Neural progenitor cell (in vitro differentiated cells): ENCODE results near the gene RNF167. TPM values are rescaled to one million over a fixed set of nuclear protein-coding genes. Genes with fewer than 3 reads are reported as not detected.

Source experiments
- DNase-seq: peaks from one replicate; pipeline ENCODE4 v3.0.0-alpha.2; 2016; ENCODE audit warnings: low spot score
- H2AFZ ChIP-seq: fragments of 200-600 bp; sonication (generic); replicated peaks from 2 replicates; pipeline ENCODE4 v1.6.1; 2016; ENCODE audit warnings: antibody characterized with exemption
- H3F3A ChIP-seq: fragments of 200-600 bp; sonication (generic); 2 replicates; pipeline ENCODE4 v1.6.1; 2016; ENCODE audit warnings: antibody characterized with exemption, low read depth
- H3K27ac ChIP-seq: fragments of 200-600 bp; sonication (generic); 2 replicates; pipeline ENCODE4 v1.5.1; 2016; ENCODE audit warnings: mild to moderate bottlenecking
- H3K27me3 ChIP-seq: fragments of 200-600 bp; sonication (generic); 2 replicates; pipeline ENCODE4 v1.6.1; 2016; ENCODE audit warnings: mild to moderate bottlenecking, moderate library complexity
- H3K36me3 ChIP-seq: fragments of 200-600 bp; sonication (generic); 2 replicates; pipeline ENCODE4 v1.5.1; 2016
- H3K4me1 ChIP-seq: fragments of 200-600 bp; sonication (generic); 2 replicates; pipeline ENCODE4 v1.6.1; 2016; ENCODE audit warnings: mixed run types
- H3K4me2 ChIP-seq: fragments of 200-600 bp; sonication (generic); 2 replicates; pipeline ENCODE4 v1.6.1; 2016
- H3K4me3 ChIP-seq: fragments of 200-600 bp; sonication (generic); 2 replicates; pipeline ENCODE4 v1.5.1; 2016
- H3K79me2 ChIP-seq: fragments of 200-600 bp; sonication (generic); 2 replicates; pipeline ENCODE4 v1.6.1; 2016; ENCODE audit warnings: low read depth
- H3K9ac ChIP-seq: fragments of 200-600 bp; sonication (generic); 2 replicates; pipeline ENCODE4 v1.6.1; 2016
- H3K9me3 ChIP-seq: fragments of 200-600 bp; sonication (generic); 2 replicates; pipeline ENCODE4 v1.5.1; 2016; ENCODE audit warnings: low read depth
- H4K20me1 ChIP-seq: fragments of 200-600 bp; sonication (generic); 2 replicates; pipeline ENCODE4 v1.6.1; 2016; ENCODE audit warnings: low read depth
- H3K27ac Mint-ChIP-seq: 3 replicates; pipeline ENCODE4 v1.8.0; 2021; ENCODE audit warnings: mixed read lengths
- H3K27me3 Mint-ChIP-seq: 2 replicates; pipeline ENCODE4 v1.8.0; 2022; ENCODE audit warnings: low read depth, mild to moderate bottlenecking, inconsistent platforms, moderate library complexity, mixed read lengths; ENCODE audit not compliant: insufficient read depth
- H3K36me3 Mint-ChIP-seq: 3 replicates; pipeline ENCODE4 v1.8.0; 2021; ENCODE audit warnings: mixed read lengths
- H3K4me1 Mint-ChIP-seq: 3 replicates; pipeline ENCODE4 v1.8.0; 2021; ENCODE audit warnings: mixed read lengths
- H3K4me3 Mint-ChIP-seq: 3 replicates; pipeline ENCODE4 v1.8.0; 2021; ENCODE audit warnings: mild to moderate bottlenecking, moderate library complexity, mixed read lengths
- H3K9me3 Mint-ChIP-seq: 3 replicates; pipeline ENCODE4 v1.8.0; 2020; ENCODE audit warnings: mixed read lengths
- EZH2 ChIP-seq: fragments of 200-600 bp; sonication (generic); IDR thresholded peaks from 2 replicates; pipeline ENCODE4 v1.6.1; 2017; ENCODE audit warnings: antibody characterized with exemption, mild to moderate bottlenecking, moderate library complexity
- EZH2phosphoT487 ChIP-seq: fragments of 200-600 bp; sonication (generic); IDR thresholded peaks from 2 replicates; pipeline ENCODE4 v1.6.1; 2017; ENCODE audit warnings: antibody characterized with exemption
- total RNA-seq: library from RNA; depleted of rRNA; stranded (reverse); fragments of >200 nt; gene quantifications from 2 replicates; pipeline ENCODE4 v1.2.3, GENCODE V29; 2015; ENCODE audit warnings: low replicate concordance
- TF ChIP-seq, protein P1 (sequence below): fragments of 200-600 bp; sonication (generic); IDR thresholded peaks from 2 replicates; pipeline ENCODE4 v1.5.1; 2017; ENCODE audit warnings: antibody characterized with exemption, mild to moderate bottlenecking

The RNF167 gene
- total RNA-seq, 1 donor from 2014 or later = 43.9 TPM

- Mint-ChIP-seq H3K9me3 (no peaks in the 10 kb centered on the region), H3K4me1 (no peaks in the 10 kb centered on the region), H3K27me3 (peaks cover 11% of the 10 kb centered on the region), H3K27ac (no peak overlapping the region), H3K4me3 (no peak overlapping the region), H3K36me3 (peaks cover 11% of the 10 kb centered on the region)
- TF ChIP-seq EZH2 (no peak), EZH2phosphoT487 (no peak)
- TF ChIP-seq, protein P1, sequence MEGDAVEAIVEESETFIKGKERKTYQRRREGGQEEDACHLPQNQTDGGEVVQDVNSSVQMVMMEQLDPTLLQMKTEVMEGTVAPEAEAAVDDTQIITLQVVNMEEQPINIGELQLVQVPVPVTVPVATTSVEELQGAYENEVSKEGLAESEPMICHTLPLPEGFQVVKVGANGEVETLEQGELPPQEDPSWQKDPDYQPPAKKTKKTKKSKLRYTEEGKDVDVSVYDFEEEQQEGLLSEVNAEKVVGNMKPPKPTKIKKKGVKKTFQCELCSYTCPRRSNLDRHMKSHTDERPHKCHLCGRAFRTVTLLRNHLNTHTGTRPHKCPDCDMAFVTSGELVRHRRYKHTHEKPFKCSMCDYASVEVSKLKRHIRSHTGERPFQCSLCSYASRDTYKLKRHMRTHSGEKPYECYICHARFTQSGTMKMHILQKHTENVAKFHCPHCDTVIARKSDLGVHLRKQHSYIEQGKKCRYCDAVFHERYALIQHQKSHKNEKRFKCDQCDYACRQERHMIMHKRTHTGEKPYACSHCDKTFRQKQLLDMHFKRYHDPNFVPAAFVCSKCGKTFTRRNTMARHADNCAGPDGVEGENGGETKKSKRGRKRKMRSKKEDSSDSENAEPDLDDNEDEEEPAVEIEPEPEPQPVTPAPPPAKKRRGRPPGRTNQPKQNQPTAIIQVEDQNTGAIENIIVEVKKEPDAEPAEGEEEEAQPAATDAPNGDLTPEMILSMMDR = no peak
- Histone ChIP-seq H3K4me3 (no peak overlapping the region), H3K4me1 (no peaks in the 10 kb centered on the region), H3K79me2 (no peaks in the 10 kb centered on the region), H3F3A (peaks cover 10% of the 10 kb centered on the region), H3K4me2 (no peak overlapping the region), H3K9me3 (no peaks in the 10 kb centered on the region), H3K27ac (no peak overlapping the region), H2AFZ (no peak overlapping the region), H3K9ac (no peak overlapping the region), H4K20me1 (no peaks in the 10 kb centered on the region), H3K27me3 (peaks cover 21% of the 10 kb centered on the region), H3K36me3 (no peaks in the 10 kb centered on the region)
- DNase-seq = no peak
Observed at GRCh38 chr17:4897785-4898184, 42.3 kb upstream of the RNF167 start.

DNA sequence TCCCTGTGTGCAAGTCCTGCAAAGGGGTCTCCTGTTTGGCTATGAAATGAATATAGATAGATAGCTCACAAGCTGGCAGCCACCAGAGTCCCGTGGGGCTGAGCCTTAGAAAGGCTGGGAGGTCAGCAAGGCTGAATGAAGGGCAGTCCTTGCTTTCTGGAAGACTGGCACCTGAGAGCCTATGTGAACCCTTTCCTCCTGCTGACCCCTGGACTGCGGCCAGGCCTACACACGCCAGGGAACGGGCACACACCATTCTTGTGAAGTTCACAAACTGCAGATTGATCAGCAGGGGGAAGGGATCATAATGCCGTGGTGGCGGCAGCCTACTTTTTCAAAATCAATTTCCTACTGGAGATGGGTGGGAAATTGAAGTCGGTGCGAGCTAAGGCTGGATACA is 41.7 kb upstream of the RNF167 start:
- Histone ChIP-seq H3K27me3 (peaks cover 21% of the 10 kb centered on the region), H3K79me2 (no peaks in the 10 kb centered on the region), H3K4me2 (no peak overlapping the region), H2AFZ (no peak overlapping the region), H3K4me3 (no peak overlapping the region), H3K9me3 (no peaks in the 10 kb centered on the region), H3K9ac (no peak overlapping the region), H3K36me3 (no peaks in the 10 kb centered on the region), H3F3A (peaks cover 10% of the 10 kb centered on the region), H3K27ac (no peak overlapping the region), H4K20me1 (no peaks in the 10 kb centered on the region), H3K4me1 (no peaks in the 10 kb centered on the region)
- peaks cover 11% of the 10 kb centered on the region for H3K36me3 Mint-ChIP-seq
- TF ChIP-seq, protein P1 = no peak
- TF ChIP-seq EZH2 (no peak), EZH2phosphoT487 (no peak)
- peaks cover 2% of the 10 kb centered on the region for H3K4me1 Mint-ChIP-seq
- H3K4me3 Mint-ChIP-seq = peak overlapping the region; percentile 18
- no peak for DNase-seq
- H3K27me3 Mint-ChIP-seq = peaks cover 11% of the 10 kb centered on the region
- H3K9me3 Mint-ChIP-seq = no peaks in the 10 kb centered on the region
- H3K27ac Mint-ChIP-seq = no peak overlapping the region

DNA sequence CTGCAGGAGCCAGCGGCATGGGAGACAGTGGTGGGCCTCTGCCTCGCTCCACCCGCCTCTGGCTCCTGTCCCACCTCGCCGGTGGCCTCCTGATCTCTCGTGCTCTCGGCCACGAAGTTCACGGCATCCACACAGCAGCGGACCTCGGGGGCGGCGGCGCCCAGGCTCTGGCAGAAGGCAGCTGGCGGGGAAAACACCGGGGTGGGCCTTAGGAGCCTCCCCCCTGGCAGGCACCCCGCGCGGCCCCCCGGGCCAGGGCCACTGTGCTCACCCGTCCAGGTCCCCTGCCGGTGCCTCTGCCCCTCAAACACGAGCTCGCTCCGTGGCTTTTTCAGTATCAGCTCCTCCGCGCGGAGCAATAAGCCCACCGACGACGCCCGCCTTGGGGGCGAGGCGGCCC is 41.1 kb upstream of the RNF167 start:
- Histone ChIP-seq H3K4me1 (no peaks in the 10 kb centered on the region), H3K36me3 (no peaks in the 10 kb centered on the region), H3K4me3 (peak overlapping the region; percentile 43), H3K79me2 (no peaks in the 10 kb centered on the region), H3K4me2 (peak overlapping the region; percentile 72), H2AFZ (peak overlapping the region; percentile 14), H3K9ac (no peak overlapping the region), H3F3A (peaks cover 10% of the 10 kb centered on the region), H4K20me1 (no peaks in the 10 kb centered on the region), H3K27ac (no peak overlapping the region), H3K9me3 (no peaks in the 10 kb centered on the region), H3K27me3 (peaks cover 21% of the 10 kb centered on the region)
- peaks cover 6% of the 10 kb centered on the region for H3K4me1 Mint-ChIP-seq
- TF ChIP-seq EZH2 (no peak), EZH2phosphoT487 (no peak)
- TF ChIP-seq, protein P1 = no peak
- H3K27me3 Mint-ChIP-seq = peaks cover 11% of the 10 kb centered on the region
- H3K9me3 Mint-ChIP-seq = no peaks in the 10 kb centered on the region
- H3K36me3 Mint-ChIP-seq = peaks cover 11% of the 10 kb centered on the region
- no peak for DNase-seq
- H3K27ac Mint-ChIP-seq = no peak overlapping the region
- no peak overlapping the region for H3K4me3 Mint-ChIP-seq
